Activated gamma-delta T cell (primary cell): ENCODE results near the gene SLC25A24.
"Not testable (repeated sequence)": the region's sequence is repeated elsewhere in the genome, so short reads cannot be mapped to it uniquely, and the experiment has no call there.

Source experiments
- DNase-seq: peaks from one replicate; lab custom pipeline; 2025; lab: John Stamatoyannopoulos, UW

SLC25A24 gene

DNA sequence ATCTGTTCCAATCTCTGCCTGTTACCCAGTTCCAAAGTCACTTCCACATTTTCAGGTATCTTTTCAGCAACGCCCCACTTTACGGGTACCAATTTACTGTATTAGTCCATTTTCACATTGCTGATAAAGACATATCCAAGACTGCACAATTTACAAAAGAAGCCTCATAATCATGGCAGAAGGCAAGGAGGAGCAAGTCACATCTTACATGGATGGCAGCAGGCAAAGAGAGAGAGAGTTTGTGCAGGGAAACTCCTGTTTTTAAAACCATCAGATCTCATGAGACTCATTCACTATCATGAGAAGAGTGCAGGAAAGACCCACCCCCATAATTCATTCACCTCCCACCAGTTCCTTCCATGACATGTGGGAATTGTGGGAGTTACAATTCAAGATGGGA lies 67.0 kb downstream of the SLC25A24 start:
- not testable (repeated sequence) for DNase-seq

DNA sequence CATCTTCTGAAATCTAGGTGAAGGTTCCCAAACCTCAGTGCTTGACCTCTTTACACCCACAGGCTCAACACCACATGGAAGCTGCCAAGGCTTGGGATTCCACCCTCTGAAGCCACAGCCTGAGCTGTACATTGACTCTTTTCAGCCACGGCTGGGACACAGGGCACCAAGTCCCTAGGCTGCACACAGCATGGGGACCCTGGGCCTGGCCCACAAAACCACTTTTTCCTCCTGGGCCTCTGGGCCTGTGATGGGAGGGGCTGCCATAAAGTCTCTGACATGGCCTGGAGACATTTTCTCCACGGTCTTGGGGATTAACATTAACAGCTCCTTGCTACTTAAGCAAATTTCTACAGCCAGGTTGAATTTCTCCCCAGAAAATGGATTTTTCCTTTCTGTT lies 67.8 kb downstream of the SLC25A24 start:
- not testable (repeated sequence) for DNase-seq

DNA sequence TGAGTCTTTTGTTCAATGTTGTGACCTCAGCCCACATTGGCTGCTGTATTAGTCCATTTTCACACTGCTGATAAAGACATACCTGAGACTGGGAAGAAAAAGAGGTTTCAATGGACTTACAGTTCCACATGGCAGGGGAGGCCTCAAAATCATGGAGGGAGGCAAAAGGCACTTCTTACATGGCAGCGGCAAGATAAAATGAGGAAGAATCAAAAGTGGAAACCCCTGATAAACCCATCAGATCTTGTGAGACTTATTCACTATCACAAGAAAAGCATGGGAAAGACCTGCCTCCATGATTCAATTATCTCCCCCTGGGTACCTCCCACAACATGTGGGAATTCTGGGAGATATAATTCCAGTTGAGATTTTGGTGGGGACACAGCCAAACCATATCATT lies 68.9 kb downstream of the SLC25A24 start:
- DNase-seq = not testable (repeated sequence)

DNA sequence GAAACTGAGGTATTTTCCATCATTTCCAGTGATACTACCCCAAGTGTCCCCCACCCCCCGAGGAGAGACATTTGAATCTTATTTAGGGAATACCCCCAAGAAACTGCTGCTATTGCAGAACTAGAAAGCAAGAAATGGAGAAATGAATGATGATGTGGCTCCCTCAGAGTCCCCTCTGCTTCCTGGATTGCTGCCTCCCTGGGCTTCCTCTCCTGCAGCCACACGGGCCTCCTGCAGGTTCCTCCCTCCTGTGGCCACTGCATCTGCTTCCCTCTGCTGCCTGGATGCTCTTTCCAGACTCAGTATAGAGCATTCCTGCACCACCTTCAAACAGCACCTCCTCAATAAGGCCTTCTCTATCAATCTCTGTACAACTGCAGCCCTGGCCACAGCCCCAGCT lies 69.3 kb downstream of the SLC25A24 start:
- DNase-seq = no peak

DNA sequence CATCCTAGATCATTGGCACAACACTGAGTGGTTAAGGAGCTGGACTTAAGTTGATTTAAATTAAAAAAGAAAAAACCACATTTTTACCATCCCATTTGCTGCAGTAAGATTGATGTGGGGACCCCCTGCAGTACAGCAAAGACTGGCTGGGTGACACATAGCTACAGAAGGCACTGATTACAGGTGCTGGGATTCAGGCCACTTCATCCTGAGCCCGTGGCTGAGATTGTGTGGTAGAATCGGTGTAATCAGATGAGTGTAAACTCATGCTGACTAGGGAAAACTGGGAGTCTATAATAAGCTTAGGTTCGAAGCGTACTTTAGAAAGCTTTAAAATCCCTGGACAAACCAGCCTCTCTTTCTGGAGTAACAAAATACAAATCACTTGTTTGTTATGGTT lies 70.1 kb downstream of the SLC25A24 start:
- no peak for DNase-seq

DNA sequence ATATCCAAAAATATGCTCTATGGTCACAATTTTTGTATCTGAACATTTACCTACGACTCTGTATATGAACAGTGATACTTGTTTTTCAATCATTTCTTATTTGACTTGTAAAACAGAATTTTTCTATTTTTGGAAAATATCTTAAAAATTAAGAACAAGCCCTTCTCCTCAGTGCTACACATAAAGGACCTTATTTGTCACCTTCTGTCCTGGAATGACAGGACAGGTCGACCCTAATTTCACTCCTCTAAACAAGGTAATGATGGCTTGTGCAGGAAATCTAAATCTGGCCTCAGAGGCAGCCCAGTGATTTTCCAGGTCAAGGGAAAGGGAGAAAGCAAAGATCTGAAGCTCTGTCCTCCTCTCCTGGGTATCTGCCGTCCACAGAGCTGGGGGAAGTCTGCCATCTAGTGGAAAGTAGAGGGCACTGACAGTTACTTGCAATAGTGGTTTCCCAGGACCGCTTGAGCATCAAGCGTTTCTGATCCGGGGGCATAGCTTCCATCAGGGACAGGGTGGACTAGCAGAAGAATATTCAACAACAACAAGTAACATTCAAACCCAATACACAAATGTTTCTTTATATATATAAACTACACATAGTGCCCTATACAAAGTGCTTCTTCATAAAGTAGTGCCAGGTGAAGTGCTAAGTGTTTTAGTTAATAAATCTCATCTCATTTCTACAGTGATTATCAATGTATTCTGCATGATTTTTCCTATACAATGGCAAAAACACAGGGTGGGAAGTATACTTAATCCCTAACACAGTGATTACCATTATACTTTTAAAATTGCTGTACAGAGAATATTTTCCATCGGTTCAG lies 74.6 kb downstream of the SLC25A24 start:
- no peak for DNase-seq

DNA sequence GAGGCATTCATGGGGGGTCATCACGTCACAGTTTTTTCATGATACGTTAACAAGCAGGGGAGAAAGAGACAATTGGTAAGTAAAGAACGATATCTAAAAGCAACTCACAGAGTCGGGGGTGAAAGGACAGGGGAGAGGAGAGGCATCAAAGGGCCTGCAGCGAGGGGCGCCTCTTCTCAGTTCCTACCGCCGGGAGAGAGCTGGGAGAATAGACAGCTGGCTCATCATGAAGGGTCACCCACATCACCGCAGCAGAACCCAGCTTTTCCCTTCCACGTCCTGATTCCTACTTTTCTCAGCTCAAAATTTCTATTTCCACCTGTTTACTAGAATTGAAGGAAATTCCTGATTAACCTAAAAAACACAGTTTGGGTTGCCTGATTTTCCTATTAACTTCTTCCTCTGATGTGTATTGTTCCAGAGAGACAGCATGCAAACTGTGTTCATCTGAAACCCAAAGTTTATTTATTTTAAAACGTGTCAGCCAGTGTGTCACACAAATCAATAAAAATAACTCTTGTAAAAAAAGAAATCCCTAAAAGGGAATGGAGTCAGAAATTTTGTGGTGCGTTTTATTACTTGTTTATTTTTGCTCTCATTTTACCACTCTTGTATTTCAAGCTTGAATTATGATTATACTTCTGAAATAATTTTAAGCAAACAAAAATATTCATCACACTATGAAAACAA lies 75.4 kb downstream of the SLC25A24 start:
- no peak for DNase-seq

DNA sequence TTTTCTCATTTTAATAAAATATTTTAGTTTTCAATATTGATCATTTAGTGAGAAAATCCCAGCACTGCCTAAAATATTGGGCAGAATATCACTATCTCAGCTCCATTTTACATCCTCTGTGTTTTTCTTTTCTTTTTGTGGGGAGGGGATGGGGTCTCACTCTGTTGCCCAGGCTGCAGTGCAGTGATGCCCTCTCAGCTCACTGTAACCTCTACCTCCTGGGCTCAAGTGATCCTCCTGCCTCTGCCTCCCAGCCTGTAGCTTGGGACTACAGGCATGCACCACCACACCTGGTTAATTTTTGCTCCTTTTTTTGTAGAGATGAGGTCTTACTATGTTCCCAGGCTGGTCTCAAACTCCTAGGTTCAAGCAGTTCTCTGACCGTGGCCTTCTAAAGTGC lies 76.1 kb downstream of the SLC25A24 start:
- DNase-seq = no peak

DNA sequence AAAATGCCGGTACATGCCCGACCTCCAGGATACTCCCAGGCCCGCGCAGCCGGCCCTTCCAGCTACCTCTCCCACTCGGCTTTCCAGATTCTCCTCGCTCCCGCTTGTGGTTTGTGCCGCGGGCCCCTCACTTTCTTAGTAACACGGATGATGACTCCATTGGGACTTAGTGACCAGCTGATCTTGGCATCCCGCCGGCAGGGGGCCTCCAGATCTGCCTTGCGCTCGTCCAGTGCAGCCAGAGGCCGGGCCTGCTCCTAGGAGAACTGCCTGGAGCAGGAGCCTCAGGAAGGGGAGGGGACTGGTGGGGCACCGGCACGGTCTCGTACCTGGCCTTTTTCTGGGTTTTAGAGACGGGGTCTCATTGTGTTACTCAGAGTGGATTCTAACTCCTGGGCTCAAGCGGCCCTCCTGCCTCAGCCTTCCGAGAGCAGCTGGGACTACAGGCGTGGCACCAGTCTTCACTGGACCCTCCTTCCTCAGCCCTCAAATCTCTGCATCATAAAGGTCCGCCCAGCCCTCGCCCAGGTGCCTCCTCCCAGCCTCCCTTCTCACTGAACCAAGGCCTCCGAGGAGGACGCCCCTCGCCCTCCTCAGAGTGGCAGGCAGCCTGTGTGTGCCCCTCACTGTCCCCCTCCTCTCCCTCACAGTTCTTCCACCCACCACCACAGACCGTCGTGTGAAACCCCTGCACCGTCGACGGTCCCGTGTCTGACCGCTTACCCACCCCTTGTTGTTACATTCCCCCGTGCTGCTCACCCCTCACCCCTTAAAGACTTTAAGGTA lies 78.6 kb downstream of the SLC25A24 start:
- DNase-seq = no peak

DNA sequence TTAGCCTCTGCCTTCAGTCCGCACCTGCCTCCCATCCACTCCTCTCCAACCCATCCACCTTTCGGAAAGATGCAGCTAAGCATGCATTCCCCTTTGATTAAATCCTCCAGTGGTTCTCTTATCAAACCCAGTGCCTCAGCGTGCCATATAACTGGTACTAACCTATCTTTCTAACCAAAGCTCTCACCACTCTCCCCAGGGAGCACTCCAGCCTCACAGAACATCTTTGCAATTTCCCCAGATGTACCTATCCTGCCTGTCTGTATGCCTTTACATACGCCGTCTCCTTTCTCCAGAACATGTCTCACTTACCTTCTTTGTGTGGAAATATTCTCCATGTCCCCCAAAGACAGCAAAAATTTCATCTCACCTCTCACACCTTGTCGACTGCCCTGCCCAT lies 80.0 kb downstream of the SLC25A24 start:
- DNase-seq = no peak

DNA sequence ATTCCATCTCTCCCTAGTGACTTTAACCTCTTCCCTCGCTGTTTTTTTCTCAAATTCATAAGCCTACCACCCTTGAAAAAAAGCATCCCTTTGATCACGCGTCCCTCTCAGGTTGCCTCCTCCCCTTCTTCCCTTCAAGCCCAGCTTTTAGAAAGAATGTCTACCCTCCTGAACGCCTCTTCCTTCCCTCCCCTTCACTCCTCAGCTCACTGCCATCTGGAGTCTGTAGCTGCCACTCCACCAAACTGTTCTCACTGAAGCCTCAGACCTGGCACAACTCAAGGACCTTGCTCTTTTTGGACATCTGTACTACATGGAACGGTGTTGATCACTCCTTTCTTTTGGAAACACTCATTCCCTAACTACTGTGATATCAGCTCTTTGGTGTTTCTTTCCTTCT lies 80.6 kb downstream of the SLC25A24 start:
- no peak for DNase-seq

DNA sequence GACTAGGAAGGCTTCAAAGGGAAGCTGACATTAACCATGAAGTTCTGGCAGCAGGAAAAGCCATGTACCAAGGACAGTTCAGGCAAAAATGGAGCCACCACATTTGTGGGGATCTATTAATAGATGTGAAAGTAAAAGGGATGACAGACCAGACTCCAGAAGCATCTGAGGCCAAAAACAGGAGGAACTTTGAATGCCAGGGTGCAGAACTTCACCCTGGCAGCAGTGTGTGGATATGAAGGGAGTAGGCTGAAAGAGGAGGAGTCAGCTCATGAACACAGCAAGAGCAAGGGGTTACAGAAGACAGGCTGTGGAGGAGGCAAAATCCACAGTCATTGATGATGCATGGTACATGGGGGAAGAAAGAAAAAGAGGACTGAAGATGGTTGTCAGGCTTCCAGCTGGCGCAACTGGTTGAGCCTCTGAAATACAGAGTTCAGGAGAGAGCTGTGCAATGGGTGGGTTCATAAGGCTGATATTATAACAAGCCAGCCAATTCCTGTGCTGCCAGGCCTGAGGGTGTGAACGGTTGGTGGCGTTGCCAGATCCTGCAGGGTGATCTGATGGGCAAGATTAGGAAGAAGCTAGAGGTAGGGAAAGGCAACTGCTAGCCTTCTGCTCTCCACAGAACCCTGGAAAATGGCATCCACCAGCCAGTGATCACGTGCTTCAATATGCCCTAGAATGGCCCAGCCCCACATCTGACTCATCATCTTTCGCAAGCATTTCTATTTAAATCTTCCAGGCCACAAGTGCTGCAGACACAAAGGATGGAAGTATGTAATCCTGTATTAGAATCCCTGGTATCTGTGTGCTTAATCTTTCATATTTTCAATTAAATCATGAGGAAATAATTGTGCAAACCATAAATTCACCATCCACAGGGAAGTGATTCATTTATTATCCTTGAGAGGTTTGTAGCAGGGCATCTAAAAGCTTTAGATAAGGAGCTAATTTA lies 81.9 kb downstream of the SLC25A24 start:
- DNase-seq = no peak

DNA sequence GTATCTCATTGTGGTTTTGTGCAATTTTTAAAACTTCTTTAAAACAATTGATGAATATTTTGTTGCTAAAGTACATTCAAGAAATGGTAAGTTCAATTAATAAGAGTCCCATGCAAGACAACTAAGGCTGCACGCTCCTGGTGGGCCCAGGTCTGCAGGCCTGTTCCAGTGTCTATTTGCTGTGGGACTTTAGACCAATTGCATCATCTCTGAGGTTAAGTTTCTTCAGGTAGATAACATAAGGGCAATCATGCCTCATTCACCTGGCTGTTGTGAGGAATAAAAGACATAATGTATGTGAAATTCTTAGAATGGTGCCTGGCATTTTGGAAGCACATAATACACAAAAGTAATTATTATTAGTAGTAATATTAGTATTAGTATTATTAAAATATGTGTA lies 82.9 kb downstream of the SLC25A24 start:
- no peak for DNase-seq

DNA sequence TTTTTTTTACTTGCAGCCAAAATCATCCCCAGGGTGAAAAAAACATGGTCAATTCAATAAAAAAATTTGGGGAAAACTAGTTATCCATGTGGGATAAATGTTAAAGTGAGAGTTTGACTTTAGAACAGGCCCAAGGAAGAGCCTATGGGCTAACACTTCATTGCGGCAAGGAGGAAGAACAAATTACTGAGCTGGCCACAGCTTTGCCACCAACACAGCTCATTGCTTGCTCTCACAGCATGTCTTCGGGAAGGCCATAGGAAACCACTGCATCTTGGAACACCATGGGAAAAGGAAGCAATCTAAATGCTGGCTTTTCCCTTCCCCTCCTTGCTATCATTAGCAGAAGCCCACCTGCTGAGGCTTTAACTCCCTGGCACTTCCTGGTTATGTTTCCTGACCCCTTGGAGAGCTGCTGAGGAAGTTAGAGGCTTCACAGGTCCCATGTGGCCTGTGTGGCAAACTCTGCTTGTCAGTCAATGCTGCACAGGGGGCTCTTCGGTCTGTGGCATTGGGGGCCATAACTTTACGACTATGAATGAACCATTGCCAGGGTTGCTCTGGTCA lies 86.0 kb downstream of the SLC25A24 start:
- no peak for DNase-seq

DNA sequence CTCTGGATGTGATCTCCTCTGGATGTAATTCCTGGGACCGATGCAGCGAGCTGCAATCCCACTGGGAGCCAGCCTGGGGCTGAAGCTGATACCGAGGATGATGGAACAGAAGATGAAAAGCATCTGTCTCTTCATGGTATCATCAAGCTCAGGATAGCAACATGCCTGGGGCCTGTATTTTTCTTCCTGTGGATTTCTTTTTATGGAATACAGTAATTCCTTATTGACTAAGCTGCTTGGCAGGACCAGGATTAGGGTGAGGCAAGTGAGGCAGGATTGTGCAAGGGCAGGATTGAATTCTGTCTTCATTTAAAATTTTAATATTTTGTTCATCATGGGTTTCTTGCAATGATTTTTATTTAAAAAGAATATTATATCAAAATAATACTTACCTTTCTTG lies 86.6 kb downstream of the SLC25A24 start:
- DNase-seq = no peak

DNA sequence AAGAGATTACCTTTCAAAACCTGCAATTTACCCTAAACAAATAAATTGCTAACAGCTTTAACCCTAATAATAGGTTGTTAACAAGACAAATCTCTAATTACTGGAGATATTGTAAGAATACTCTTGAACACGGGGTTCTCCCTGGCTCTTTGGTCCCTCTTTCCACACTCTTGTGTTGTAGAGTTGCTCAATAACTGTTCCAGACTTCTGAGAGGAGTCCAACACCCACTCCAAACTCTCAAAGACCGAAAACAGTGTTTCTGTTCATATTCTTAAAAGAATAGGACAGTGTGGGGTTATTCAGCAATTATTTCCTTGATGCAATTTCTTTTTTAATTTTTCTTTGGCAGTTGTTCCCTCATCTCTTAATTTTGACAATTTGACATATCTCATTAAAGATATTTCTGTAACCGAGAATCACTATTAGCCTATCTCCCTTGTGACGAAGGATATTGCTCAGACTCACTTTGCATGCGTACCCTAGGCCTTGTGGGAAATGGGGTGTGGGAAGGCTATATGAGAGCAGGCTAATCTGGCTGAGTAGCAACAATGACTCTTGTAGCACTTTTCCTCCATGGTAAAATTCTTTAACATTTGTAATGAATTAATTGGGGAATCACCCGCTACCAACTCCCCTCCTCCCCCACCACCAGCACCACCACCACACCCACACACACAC lies 90.7 kb downstream of the SLC25A24 start:
- no peak for DNase-seq

DNA sequence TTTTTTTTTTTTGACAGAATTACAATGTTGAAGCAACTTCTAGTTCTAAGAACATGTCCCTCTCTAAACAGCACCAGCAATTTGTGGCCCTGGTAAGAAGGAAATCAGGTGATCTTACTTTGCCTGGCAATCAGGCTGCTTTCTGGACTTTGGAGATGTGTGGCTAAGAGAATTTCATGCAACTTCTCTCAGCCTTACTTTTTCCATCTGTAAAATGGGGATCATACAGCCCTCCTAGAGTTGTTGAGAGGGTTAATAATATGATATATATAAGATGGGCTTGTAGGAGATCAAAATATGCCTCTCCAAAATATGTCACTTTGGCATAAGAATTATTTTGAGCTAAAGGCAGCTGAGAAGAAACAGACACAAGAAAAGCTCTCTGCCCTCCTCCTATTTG lies 92.0 kb downstream of the SLC25A24 start:
- DNase-seq = no peak

DNA sequence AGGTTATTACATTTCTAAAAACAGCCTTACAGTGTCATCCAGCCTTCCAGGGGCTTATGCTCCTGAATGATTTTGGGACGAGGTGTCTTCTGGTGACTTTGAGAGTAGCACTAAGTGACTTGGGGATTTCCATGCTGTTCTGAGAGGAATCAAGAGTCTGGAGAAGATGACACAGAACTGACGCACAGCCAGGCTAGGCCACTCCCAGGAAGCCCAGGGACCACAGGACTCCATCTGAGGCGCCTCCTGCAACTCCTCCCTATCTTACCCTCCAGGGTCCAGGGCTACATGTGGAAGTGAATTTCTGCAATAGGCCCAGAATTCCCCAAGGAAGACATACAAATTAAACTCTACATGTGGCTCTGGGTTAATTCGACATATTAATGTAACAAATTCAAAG lies 92.5 kb downstream of the SLC25A24 start:
- no peak for DNase-seq

DNA sequence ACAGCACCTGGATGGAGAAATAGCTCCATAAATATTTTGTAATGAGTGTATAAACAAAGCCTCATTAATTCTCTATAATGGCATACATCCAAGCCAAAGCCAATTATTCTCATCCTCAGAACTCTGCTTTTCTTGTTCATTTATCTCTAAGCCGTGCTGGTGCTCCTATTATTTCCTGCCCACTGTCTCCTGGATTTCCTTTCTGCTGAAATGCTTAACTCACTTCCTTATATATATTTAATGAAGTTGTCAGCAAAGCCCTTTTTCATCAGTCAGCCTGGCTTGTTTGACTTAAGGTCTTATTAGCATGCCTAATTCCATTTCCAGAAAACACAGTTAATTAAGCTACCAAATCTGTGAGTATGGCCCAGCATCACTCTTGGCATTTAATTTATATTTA lies 93.4 kb downstream of the SLC25A24 start:
- no peak for DNase-seq

DNA sequence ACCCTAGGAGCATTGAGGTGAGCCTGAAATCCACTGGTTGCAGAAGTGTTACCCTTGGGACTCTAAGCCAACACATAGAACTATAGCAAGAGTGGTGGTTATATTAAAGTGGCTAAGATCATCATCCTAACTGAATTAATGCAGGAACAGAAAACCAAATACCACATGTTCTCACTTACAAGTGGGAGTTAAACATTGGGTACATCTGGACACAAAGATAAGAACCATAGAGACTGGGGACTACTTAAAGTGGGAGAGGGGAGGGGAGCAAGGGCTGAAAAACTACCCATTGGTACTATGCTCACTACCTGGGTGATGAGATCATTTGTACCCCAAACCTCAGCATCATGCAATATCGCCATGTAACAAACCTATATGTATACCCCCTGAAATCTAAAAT lies 100.0 kb downstream of the SLC25A24 start:
- no peak for DNase-seq

DNA sequence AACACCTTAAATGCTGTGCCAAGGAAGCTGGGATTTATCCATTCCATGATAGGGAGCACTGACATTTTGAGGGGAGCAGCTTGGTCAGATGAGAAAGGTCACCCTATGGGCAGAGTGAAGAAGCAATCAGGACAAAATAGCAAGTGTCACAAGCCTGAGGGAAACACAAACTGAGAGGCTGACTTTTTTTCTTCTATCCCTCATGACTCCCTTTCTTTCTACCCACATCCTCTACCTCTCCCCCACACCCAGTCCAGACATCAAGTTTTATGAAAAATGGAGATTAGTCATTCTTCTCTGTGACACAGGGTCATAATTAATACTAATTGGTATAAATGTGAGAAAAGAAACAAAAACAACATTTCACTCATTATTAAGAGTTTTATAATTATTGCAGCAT lies 103.1 kb downstream of the SLC25A24 start:
- DNase-seq = no peak
